Measurements from ENCODE around the gene BMI1.
"Not testable (repeated sequence)": the region's sequence is repeated elsewhere in the genome, so short reads cannot be mapped to it uniquely, and the experiment has no call there.

The BMI1 gene

DNA sequence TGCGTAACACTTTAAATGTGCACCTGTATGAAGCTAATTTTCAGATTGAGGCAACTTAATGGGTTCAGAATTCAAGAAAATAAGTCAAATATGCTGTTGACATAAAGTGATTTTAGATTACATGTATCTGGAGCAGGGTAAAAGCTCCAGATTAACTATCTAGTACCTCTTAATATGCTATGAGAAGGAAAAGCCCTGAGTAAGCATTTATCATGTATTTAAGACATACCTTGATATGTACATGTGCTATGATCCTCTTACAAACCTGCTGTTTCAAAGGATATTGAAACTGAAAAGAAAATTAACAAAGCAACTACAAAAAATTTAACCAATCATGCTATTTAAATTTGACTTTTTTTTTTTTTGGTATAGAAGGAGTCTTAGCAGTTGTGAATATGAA is 28.9 kb downstream of the BMI1 start:
- Histone ChIP-seq H3K18ac (ENCODE audit: low read length) (no peak overlapping the region), H3K23ac (ENCODE audit: low read length) (no peak overlapping the region), H3K79me1 (ENCODE audit: low read length) (no peaks in the 10 kb centered on the region), H3K4me2 (ENCODE audit: low read length) (no peak overlapping the region), H3K27me3 (ENCODE audit: insufficient read depth, low read length) (peaks cover 15% of the 10 kb centered on the region), H2BK120ac (ENCODE audit: insufficient read depth, low read length, poor library complexity) (no peak overlapping the region), H2BK5ac (ENCODE audit: low read depth, low read length, poor library complexity) (no peak overlapping the region), H2AK5ac (ENCODE audit: low read length) (no peak overlapping the region), H3K36me3 (ENCODE audit: control insufficient read depth in 1 of 2, insufficient read depth in 2 of 2, low read length in 2 of 2) (no peaks in the 10 kb centered on the region), H3K9me3 (ENCODE audit: insufficient read depth, low read depth, low read length) (peaks cover 11% of the 10 kb centered on the region), H2AFZ (ENCODE audit: insufficient read depth, low read length, poor library complexity) (no peak overlapping the region), H4K12ac (ENCODE audit: low read depth, low read length) (no peak overlapping the region), H4K8ac (ENCODE audit: low read depth, low read length) (no peak overlapping the region), H3K14ac (ENCODE audit: low read length) (no peak overlapping the region), H4K91ac (ENCODE audit: low read depth, low read length) (no peak overlapping the region), H3K4ac (ENCODE audit: low read depth, low read length) (no peak overlapping the region), H3K9ac (ENCODE audit: low read length) (no peak overlapping the region), H2BK12ac (ENCODE audit: low read length) (no peak overlapping the region), H3K4me1 (ENCODE audit: control insufficient read depth in 1 of 2, insufficient read depth in 2 of 2, low read length in 2 of 2) (peaks cover 5 to 6% of the 10 kb centered on the region in 2 experiments), H3K79me2 (ENCODE audit: control insufficient read depth, insufficient read depth, low read length, poor library complexity) (no peaks in the 10 kb centered on the region), H3K4me3 (ENCODE audit: low read depth, low read length) (no peak overlapping the region), H3K27ac (ENCODE audit: low read depth, low read length) (no peak overlapping the region)
- WGBS (ENCODE audit: extremely low coverage, insufficient coverage, insufficient read length): no CpG with 5 or more reads among the region's 1 CpG
- no peak for DNase-seq

DNA sequence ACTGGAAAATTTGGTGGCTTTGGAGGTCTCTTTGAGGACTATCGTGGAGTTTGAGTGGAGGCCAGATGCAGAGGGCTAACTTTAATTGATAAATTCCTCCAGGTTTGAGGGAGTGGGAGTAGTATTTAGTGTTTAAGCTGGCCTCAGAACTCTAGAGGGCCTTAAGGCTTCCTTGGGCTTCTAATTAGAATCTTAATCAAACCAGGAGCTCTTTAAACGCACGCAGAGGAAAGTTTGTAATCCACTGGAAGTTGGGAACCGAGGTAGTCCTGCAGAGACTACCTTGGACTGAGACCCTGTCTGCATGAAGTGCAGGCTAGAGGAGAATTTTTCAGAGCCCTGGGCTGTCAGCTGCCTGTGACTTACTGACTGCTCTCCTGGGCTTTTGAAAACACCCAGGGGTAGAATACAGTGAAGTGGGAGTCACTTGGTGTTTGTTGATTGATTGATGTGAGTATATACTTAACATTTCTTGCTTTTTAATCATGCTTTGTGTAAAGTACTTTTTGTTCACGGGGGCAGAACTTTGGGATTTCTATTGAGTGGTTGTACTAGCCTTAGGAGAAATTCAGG is 30.3 kb downstream of the BMI1 start:
- WGBS (ENCODE audit: extremely low coverage, insufficient coverage, insufficient read length): no CpG with 5 or more reads among the region's 5 CpGs
- Histone ChIP-seq H3K4ac (ENCODE audit: low read depth, low read length) (no peak overlapping the region), H4K8ac (ENCODE audit: low read depth, low read length) (no peak overlapping the region), H3K4me1 (ENCODE audit: control insufficient read depth in 1 of 2, insufficient read depth in 2 of 2, low read length in 2 of 2) (no peaks in the 10 kb centered on the region), H3K9me3 (ENCODE audit: insufficient read depth, low read depth, low read length) (no peaks in the 10 kb centered on the region), H3K27me3 (ENCODE audit: insufficient read depth, low read length) (peaks cover under 1% of the 10 kb centered on the region), H2BK12ac (ENCODE audit: low read length) (no peak overlapping the region), H3K9ac (ENCODE audit: low read length) (no peak overlapping the region), H4K91ac (ENCODE audit: low read depth, low read length) (no peak overlapping the region), H2AFZ (ENCODE audit: insufficient read depth, low read length, poor library complexity) (no peak overlapping the region), H3K79me1 (ENCODE audit: low read length) (no peaks in the 10 kb centered on the region), H4K12ac (ENCODE audit: low read depth, low read length) (no peak overlapping the region), H2BK5ac (ENCODE audit: low read depth, low read length, poor library complexity) (no peak overlapping the region), H3K4me2 (ENCODE audit: low read length) (no peak overlapping the region), H3K36me3 (ENCODE audit: control insufficient read depth in 1 of 2, insufficient read depth in 2 of 2, low read length in 2 of 2) (no peaks in the 10 kb centered on the region), H2AK5ac (ENCODE audit: low read length) (no peak overlapping the region), H3K23ac (ENCODE audit: low read length) (no peak overlapping the region), H3K27ac (ENCODE audit: low read depth, low read length) (no peak overlapping the region), H3K14ac (ENCODE audit: low read length) (no peak overlapping the region), H2BK120ac (ENCODE audit: insufficient read depth, low read length, poor library complexity) (no peak overlapping the region), H3K18ac (ENCODE audit: low read length) (no peak overlapping the region), H3K79me2 (ENCODE audit: control insufficient read depth, insufficient read depth, low read length, poor library complexity) (no peaks in the 10 kb centered on the region), H3K4me3 (ENCODE audit: low read depth, low read length) (no peak overlapping the region)
- no peak for DNase-seq

- Histone ChIP-seq H3K79me1 (ENCODE audit: low read length) (no peaks in the 10 kb centered on the region), H3K27me3 (ENCODE audit: insufficient read depth, low read length) (no peaks in the 10 kb centered on the region), H3K14ac (ENCODE audit: low read length) (no peak overlapping the region), H3K4me2 (ENCODE audit: low read length) (no peak overlapping the region), H2AK5ac (ENCODE audit: low read length) (no peak overlapping the region), H4K12ac (ENCODE audit: low read depth, low read length) (no peak overlapping the region), H2AFZ (ENCODE audit: insufficient read depth, low read length, poor library complexity) (no peak overlapping the region), H4K8ac (ENCODE audit: low read depth, low read length) (no peak overlapping the region), H3K36me3 (ENCODE audit: control insufficient read depth in 1 of 2, insufficient read depth in 2 of 2, low read length in 2 of 2) (no peaks in the 10 kb centered on the region), H2BK12ac (ENCODE audit: low read length) (no peak overlapping the region), H3K4ac (ENCODE audit: low read depth, low read length) (no peak overlapping the region), H4K91ac (ENCODE audit: low read depth, low read length) (no peak overlapping the region), H3K23ac (ENCODE audit: low read length) (no peak overlapping the region), H2BK120ac (ENCODE audit: insufficient read depth, low read length, poor library complexity) (no peak overlapping the region), H3K9me3 (ENCODE audit: insufficient read depth, low read depth, low read length) (no peaks in the 10 kb centered on the region), H3K4me3 (ENCODE audit: low read depth, low read length) (no peak overlapping the region), H3K4me1 (ENCODE audit: control insufficient read depth in 1 of 2, insufficient read depth in 2 of 2, low read length in 2 of 2) (no peaks in the 10 kb centered on the region), H3K79me2 (ENCODE audit: control insufficient read depth, insufficient read depth, low read length, poor library complexity) (no peaks in the 10 kb centered on the region), H3K9ac (ENCODE audit: low read length) (no peak overlapping the region), H3K27ac (ENCODE audit: low read depth, low read length) (no peak overlapping the region), H3K18ac (ENCODE audit: low read length) (no peak overlapping the region), H2BK5ac (ENCODE audit: low read depth, low read length, poor library complexity) (no peak overlapping the region)
- WGBS (ENCODE audit: extremely low coverage, insufficient coverage, insufficient read length): no CpG with 5 or more reads among the region's 4 CpGs
- no peak for DNase-seq
These were observed 35.5 kb downstream of the BMI1 start for GRCh38 chr10:22356324-22356873.

DNA sequence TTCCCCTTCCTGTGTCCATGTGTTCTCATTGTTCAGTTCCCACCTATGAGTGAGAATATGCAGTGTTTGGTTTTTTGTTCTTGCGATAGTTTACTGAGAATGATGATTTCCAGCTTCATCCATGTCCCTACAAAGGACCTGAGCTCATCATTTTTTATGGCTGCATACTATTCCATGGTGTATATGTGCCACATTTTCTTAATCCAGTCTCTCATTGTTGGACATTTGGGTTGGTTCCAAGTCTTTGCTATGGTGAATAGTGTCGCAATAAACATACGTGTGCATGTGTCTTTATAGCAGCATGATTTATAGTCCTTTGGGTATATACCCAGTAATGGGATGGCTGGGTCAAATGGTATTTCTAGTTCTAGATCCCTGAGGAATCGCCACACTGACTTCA is 36.9 kb downstream of the BMI1 start:
- H3K27me3 ChIP-seq (ENCODE audit: insufficient read depth, low read length); H3K4me1 ChIP-seq (ENCODE audit: control insufficient read depth in 1 of 2, insufficient read depth in 2 of 2, low read length in 2 of 2); H2BK12ac ChIP-seq (ENCODE audit: low read length); H4K12ac ChIP-seq (ENCODE audit: low read depth, low read length); H3K4ac ChIP-seq (ENCODE audit: low read depth, low read length); H2AFZ ChIP-seq (ENCODE audit: insufficient read depth, low read length, poor library complexity); H3K27ac ChIP-seq (ENCODE audit: low read depth, low read length); H3K79me1 ChIP-seq (ENCODE audit: low read length); H2BK5ac ChIP-seq (ENCODE audit: low read depth, low read length, poor library complexity); H4K8ac ChIP-seq (ENCODE audit: low read depth, low read length); DNase-seq; H2AK5ac ChIP-seq (ENCODE audit: low read length); H3K9ac ChIP-seq (ENCODE audit: low read length); H3K4me2 ChIP-seq (ENCODE audit: low read length); H3K36me3 ChIP-seq (ENCODE audit: control insufficient read depth in 1 of 2, insufficient read depth in 2 of 2, low read length in 2 of 2); H3K23ac ChIP-seq (ENCODE audit: low read length); H3K9me3 ChIP-seq (ENCODE audit: insufficient read depth, low read depth, low read length); H3K4me3 ChIP-seq (ENCODE audit: low read depth, low read length); H4K91ac ChIP-seq (ENCODE audit: low read depth, low read length); H2BK120ac ChIP-seq (ENCODE audit: insufficient read depth, low read length, poor library complexity); H3K79me2 ChIP-seq (ENCODE audit: control insufficient read depth, insufficient read depth, low read length, poor library complexity); H3K14ac ChIP-seq (ENCODE audit: low read length); H3K18ac ChIP-seq (ENCODE audit: low read length): not testable (repeated sequence)
- no CpG with 5 or more reads among the region's 4 CpGs for WGBS (ENCODE audit: extremely low coverage, insufficient coverage, insufficient read length)
